DLD1 (cell line): ENCODE results near the gene OXT.

Source experiments
- in situ Hi-C: cut with HindIII; loops from 2 replicates; pipeline ENCODE4 v1.10.0; 2017; ENCODE audit warnings: low sequenced_read_pairs

OXT gene

GRCh38 chr20:3082955-3083952 is 11.8 kb downstream of the OXT start:
- in situ Hi-C loops: loop anchor here (10.0 kb wide), 1 partner anchor 192 kb away; no protein-coding TSS in a partner anchor

GRCh38 chr20:3084283-3084985 is 13.0 kb downstream of the OXT start, which contains the start of gene AVP:
Gene AVP, minus strand, starts transcription at chr20:3084724. Its CDS starts 50 bp downstream, at chr20:3084674.
- in situ Hi-C loops: loop anchor here (10.0 kb wide), 1 partner anchor 190 kb away; no protein-coding TSS in a partner anchor

- in situ Hi-C loops: loop anchor here (10.0 kb wide), 1 partner anchor 190 kb away; no protein-coding TSS in a partner anchor
These were observed 13.6 kb downstream of the OXT start for GRCh38 chr20:3084986-3085360.

GRCh38 chr20:3085571-3086072 is 14.2 kb downstream of the OXT start:
- in situ Hi-C loops: loop anchor here (10.0 kb wide), 1 partner anchor 189 kb away; no protein-coding TSS in a partner anchor

- in situ Hi-C loops: loop anchor here (10.0 kb wide), 1 partner anchor 187 kb away; no protein-coding TSS in a partner anchor
These were observed 16.6 kb downstream of the OXT start for GRCh38 chr20:3088031-3088430.

- in situ Hi-C loops: no loop called here
These were observed 19.1 kb downstream of the OXT start for GRCh38 chr20:3090565-3090964.

GRCh38 chr20:3092611-3093379 is 21.4 kb downstream of the OXT start:
- in situ Hi-C loops: no loop called here

GRCh38 chr20:3093861-3094361 is 22.5 kb downstream of the OXT start:
- in situ Hi-C loops: no loop called here

- in situ Hi-C loops: no loop called here
These were observed 23.6 kb downstream of the OXT start for GRCh38 chr20:3094848-3095629.

- in situ Hi-C loops: no loop called here
These were observed 29.1 kb downstream of the OXT start for GRCh38 chr20:3100480-3100879.

GRCh38 chr20:3101251-3101650 is 29.8 kb downstream of the OXT start:
- in situ Hi-C loops: no loop called here

GRCh38 chr20:3101737-3102574 is 30.5 kb downstream of the OXT start:
- in situ Hi-C loops: no loop called here

GRCh38 chr20:3102575-3103368 is 31.4 kb downstream of the OXT start:
- in situ Hi-C loops: no loop called here

GRCh38 chr20:3103369-3104032 is 32.1 kb downstream of the OXT start:
- in situ Hi-C loops: no loop called here

GRCh38 chr20:3105256-3106137 is 34.1 kb downstream of the OXT start:
- in situ Hi-C loops: no loop called here

GRCh38 chr20:3106185-3106584 is 34.8 kb downstream of the OXT start:
- in situ Hi-C loops: no loop called here
